LNCaP clone FGC (cell line): ENCODE results near the gene TGM5.

ENCODE experiments used
- DNase-seq: peaks from one replicate; pipeline ENCODE4 v3.0.0-alpha.2; 2011; ENCODE audit warnings: low read depth
- H3K4me3 ChIP-seq: 2 replicates; pipeline ENCODE4 v1.5.1; 2011; ENCODE audit warnings: mild to moderate bottlenecking, low read depth, low read length, control low read depth
- CTCF ChIP-seq: IDR thresholded peaks from 2 replicates; pipeline ENCODE4 v1.5.1; 2012; ENCODE audit warnings: mild to moderate bottlenecking; ENCODE audit not compliant: control insufficient read depth, insufficient read depth; ENCODE audit errors: extremely low read depth

Gene TGM5

DNA sequence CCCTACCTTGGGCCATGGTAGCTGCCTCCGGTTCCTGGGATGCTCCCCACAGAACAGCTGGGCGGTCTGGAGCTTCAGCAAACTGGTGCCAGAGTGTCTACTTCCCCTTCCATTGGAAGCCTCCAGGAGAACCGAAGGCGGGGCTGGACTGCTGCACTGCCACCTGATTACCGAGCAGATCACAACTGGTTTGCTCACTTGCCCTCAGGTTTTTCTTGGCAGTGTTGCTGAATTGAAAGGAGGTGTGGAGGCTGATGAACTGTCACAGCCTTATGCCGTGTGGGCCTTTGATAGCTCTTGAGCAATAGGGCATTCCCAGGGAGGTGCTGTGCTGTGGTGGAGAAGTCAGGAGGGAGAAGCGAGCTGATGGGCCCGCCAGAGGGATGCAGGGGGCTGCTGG lies at the start of gene TGM5:
TGM5 (minus strand) TSS at position 95 of the 400 bp plus-strand sequence; CDS start at position 16, 79 bp downstream.
- DNase-seq, result peak; percentile 26
- no peak for TF ChIP-seq CTCF
- H3K4me3 ChIP-seq, result no peak within 1 kb of the TSS

DNA sequence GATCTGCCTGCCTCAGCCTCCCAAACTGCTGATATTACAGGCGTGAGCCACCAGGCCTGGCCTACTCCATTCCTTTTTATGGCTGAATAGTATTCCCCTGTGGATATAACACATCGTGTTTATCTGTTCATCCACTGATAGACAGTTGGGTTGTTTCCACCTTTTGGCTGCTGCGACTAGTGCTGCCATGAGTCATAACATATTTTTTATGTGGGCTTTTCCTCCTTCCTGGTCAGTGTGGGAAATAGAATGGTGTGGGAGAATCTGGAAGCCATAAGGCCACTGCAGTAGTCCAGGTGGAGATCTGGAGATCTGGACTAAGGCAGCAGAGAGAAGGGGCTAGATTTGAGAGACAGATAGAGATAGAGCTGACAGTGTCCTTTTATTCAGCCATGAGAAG lies 47.4 kb upstream of the TGM5 start:
- TF ChIP-seq CTCF, result no peak
- DNase-seq, result no peak
- H3K4me3 ChIP-seq, result no peak overlapping the region

GRCh38 chr15:43312378-43312777 lies 45.6 kb upstream of the TGM5 start:
- no peak for TF ChIP-seq CTCF
- H3K4me3 ChIP-seq, result no peak overlapping the region
- DNase-seq, result no peak

GRCh38 chr15:43302205-43302817 lies 35.6 kb upstream of the TGM5 start, which contains the start of gene TGM7:
TSS of gene TGM7 (minus strand) at chr15:43302255.
- no peak for DNase-seq

DNA sequence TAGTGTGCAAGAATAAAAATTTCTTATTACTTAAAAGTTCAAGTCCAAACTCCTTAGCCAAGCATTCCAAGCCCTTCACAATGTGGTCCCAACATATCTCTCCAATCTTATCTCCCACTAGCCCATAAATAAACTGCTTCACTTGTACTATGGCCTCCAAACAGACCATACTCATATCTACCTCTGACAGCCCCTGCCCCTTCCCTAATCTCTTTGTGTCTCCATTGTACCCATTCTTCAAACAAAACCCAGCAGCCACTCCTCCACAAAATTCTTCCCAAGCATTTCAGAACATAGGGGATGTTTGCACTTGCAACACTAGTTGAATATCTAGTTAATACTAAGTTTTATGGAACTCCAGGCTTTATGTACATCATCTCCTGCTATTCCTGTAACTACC lies 33.2 kb upstream of the TGM5 start:
- no peak for DNase-seq
- TF ChIP-seq CTCF, result no peak
- H3K4me3 ChIP-seq, result no peak overlapping the region

More at GRCh38 chr15:43302205-43302817, 35.6 kb upstream of the TGM5 start, which contains the start of gene TGM7:
- no peak within 1 kb of the TSS for H3K4me3 ChIP-seq
- TF ChIP-seq CTCF, result no peak

DNA sequence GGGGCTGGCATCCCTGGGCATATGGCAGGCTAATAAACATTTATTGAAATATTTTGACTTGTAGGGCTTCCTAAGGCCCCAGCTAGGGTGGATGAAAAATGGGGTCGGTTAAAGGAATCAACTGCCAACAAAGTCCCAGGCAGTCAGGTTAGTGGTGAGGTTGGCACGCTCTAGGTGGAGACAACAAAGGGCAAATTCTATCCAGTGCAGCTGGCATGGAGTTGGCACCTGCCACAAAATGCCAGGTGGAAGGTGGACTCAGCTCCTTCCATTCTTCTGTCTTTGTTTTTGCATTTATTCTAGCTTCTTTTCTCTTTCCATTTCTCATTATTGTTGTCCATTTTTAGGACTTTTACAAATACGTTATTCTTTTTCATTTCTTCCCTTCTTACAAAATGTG lies 32.7 kb upstream of the TGM5 start:
- no peak overlapping the region for H3K4me3 ChIP-seq
- DNase-seq, result no peak
- no peak for TF ChIP-seq CTCF
